Fibroblast of skin of right biceps (primary cell): ENCODE results near the gene ZFP64.
A peak's percentile ranks its signal among the peaks of the same experiment; 100 is the strongest.
"Not testable (repeated sequence)": the region's sequence is repeated elsewhere in the genome, so short reads cannot be mapped to it uniquely, and the experiment has no call there.

Experiments
- DNase-seq: peaks from one replicate; pipeline ENCODE4 v3.0.0-alpha.2; 2013

The ZFP64 gene

DNA sequence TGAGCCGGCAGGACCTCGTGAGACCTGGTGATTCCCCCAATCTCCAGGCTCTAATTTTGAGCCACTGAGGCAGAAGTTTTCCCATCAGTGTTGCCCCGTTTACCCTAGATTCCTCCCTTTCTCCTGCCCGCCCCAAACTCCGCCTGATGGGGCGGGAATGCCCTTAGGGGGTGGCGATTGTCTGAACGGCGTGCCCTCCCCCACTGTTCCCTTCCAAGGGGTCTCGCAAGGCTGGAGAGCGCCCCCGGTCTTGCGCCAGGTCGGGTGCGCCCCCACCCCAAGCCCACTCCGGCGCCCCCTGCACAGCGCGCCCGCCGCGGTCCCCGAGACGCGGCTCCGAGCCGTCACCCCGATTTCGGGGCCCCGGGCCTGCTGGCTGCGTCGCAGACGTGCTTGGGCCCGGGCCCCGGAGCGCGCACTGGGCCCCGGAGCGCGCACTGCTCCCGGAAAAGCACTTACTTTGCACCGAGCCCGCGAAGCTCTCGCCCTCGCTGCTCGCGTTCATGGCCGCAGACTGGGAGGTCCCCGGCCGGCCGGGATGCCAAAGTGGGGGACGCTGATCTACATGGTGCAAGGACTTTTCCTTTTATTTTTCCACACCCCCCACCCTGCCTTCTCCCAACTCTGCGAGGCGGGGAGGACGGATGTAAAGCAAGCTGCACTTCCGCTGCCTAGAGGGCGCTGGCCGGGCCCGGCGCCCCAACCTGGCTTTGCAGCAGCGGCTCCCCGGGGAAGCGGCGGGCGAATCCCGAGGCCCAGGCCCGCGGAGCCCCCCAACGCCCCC is at the start of gene ZFP64:
ZFP64 (minus strand) TSS at position 648 of the 784 bp plus-strand sequence; CDS start at position 505, 143 bp downstream.
- peak; percentile 84 for DNase-seq

DNA sequence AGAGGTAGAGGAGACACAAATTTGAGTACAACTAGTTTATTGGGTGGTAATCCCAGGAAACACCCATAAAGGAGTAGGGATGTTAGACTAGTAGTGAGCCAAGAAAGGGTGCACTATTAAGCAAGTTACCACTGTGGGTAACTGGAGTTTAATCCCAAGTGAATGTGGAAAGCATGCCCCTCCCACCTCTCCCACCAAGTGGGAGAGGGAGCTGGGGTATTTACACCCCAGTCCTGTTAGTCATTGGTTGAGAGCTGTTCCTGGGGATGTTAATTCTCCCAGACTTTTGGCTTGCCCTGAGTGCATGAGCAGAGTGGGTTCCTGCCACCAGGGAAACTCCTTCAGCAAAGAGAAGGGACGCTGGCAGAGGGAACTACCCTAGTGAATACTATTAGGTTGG is 49.2 kb upstream of the ZFP64 start:
- DNase-seq: no peak

DNA sequence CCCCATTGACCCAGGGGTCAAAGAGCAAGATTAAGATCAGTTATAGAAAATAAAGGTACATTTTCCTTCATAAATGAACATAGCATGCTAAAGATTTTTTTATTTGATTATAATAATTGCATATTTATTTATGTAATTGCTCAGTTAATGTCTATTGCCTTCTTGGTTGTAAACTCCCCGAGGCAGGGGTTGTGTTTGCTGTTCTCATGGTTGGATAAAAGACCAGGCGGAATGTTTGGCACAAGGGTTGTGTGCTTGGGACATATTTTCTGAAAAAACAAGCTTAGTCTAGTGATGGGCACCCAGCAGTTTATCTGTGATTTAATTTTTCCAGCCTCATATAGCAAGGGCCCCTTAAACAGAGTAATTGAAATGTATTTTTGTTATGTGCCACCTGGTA is 47.5 kb upstream of the ZFP64 start:
- no peak for DNase-seq

DNA sequence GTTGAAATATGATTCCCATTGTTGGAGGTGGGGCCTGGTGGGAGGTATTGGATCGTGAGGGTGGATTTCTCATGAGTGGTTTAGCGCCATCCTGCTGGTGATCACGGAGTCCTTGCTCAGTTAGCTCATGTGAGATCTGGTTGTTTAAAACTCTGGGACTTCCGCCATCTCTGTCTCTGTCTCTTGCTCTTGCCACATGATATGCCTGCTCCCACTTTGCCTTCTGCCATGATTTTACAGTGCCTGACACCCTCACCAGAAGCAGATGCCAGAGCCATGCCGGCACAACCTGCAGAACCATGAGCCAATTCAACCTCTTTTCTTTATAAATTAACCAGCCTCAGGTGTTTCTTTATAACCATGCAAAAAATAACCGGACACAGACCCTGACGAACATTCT is 44.7 kb upstream of the ZFP64 start:
- DNase-seq: no peak

DNA sequence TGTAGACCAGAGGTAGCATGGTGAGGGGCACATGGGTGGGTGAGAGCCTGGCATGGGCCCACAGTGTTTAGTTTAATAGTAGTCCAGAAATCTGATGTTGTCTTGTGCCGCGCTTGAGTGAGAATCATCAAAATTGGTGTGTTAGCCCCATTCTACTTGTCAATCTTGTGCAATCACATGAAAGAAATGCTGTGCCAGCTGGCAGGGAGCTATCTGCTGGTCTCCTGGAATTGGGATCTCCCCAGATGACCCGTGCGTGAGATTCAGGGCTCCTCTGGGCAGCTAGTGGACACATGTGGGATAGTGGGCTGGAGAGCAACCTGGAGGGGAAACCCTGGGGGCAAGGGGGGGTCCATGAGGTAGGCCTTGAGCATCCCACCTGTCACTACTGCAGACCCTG is 43.5 kb upstream of the ZFP64 start:
- DNase-seq: no peak

DNA sequence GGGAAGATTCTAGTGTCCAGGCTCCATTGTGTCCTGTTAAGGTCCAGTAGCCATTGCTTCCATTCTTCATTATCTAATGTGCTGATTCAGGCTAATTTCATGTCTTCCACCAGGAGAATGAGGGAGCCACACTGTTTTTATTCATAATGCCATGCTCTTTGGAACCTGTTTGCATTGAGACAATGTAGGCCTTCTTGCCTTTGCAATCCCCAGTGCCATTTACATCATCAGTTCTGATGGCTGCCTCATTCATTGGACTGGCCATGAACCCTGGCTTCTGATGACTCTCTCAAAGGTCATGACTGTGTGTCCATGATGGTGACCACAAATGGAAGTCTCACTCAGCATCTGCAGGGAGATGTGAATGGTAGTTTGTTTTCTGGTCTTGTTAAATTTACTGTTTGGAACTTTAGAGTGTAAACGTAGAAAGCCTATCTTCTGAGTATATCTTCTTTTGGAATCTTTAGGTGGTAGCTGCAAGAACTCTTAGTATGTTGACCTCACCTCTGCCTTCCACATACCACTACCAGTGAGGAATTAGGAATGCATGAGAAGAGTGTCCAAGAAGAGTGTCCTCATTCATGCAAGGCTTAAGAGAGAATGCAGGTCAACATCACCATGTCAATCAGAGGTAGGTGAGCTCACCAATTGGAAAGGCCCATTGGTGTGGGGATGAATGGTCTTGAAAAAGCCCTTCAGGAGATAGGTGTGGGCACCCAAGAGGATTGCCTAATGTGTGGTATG is 42.9 kb upstream of the ZFP64 start:
- no peak for DNase-seq

DNA sequence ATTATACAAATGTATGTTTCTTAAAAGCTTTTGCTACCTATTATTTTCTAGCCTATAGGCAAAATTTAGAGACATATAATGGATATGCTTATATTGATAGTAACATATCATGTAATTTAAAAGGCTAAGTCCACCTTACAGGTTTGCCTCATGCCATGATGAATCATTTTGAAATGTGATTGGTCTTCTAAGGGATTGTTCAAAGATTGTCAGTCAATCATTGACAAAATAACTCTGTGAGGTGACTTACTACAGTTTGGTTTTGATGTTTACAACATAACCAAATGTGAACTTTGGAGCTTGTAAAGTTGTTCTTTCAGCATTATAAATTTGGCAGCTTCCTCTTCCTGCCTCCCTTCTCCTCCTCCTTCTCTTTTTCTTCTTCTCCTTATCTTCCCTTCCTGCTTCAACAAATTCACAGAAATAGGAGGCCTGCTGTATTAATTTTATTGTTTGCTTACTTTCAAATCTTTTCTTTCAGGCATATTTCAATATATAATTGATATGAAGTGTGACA is 39.7 kb upstream of the ZFP64 start:
- no peak for DNase-seq

DNA sequence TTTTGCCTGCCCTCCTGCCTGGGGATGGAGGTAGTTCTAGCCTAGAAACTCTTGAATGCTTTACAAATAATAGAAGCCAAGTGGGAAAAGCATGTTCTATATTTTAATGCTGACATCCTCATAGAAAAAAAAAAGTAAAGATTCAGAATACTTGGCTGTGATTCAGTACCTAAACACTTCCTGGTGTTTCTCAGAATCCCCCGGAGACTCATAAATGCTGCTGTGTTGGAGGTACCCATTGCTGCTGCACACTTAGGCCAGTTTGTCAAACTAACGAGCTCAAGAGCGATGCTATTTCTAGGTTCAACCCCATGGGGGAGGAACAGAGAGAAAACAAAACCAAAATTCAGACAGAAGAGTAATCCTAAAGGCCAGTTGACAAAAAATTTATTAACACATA is 38.8 kb upstream of the ZFP64 start:
- peak; percentile 91 for DNase-seq

DNA sequence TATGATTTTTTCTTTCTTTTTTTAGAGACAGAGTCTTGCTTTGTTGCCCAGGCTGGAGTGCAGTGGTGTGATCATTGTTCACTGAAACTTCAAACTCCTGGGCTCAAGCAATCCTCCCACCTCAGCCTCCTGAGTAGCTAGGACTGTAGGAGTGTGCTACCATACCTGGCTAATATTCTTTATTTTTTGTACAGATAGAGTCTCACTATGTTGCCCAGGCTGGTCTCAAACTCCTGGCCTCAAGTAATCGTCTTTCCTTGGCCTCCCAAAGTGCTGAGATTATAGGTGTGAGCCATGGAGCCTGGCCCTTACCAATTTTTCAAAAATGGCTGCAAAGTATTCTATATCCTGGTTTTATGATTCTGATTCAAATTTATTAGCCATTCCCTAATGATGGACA is 37.8 kb upstream of the ZFP64 start:
- DNase-seq: not testable (repeated sequence)

DNA sequence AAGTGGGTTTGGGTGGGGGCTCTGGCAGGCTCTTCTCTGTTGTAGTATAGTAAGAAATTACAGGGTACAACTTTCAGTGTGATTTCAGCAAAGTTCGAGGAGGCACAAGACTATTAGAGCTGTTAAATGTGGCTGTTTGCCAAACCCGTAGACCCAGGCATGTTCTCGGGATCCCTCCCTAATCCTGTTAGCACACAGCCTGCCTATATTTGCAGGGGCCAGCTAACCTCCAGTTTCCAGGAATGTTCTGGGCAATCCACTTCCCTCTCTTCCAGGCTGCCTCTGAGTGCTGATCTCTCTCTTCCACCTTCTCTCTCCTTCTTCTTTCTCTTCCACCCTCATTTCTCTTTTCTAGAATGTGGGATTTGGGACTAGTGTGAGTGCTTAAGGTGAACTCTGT is 34.8 kb upstream of the ZFP64 start:
- peak; percentile 4 for DNase-seq

DNA sequence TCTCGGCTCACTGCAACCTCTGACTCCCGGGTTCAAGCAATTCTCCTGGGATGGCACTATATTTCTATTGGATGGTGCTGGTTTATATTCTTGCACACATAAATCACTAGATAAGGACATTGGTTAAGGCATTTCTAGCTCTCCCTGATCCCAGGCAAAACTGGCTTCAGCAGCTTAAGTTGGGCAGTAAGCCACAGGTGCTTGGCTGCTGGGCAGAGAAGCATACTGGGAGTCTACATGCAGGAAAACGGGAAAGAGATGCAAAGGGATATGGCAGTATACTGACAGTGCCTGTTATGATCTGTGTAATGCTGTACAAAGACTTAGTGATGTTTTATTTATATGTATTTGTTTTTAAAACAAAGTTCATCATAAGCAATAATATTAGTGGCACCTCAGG is 33.3 kb upstream of the ZFP64 start:
- DNase-seq: no peak

DNA sequence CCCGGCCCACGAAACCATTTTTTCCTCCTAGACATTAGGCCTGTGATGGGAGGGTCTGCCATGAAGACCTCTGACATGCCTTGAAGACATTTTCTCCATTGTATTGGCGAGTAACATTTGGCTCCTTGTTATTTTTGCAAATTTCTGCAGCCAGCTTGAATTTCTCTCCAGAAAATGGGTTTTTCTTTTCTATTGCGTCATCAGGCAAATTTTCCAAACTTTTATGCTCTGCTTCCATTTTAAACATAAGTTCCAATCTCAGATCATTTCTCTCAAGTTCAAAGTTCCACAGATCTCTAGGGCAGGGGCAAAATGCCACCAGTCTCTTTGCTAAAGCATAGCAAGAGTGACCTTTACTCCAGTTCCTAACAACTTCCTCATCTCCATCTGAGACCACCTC is 29.8 kb upstream of the ZFP64 start:
- not testable (repeated sequence) for DNase-seq

DNA sequence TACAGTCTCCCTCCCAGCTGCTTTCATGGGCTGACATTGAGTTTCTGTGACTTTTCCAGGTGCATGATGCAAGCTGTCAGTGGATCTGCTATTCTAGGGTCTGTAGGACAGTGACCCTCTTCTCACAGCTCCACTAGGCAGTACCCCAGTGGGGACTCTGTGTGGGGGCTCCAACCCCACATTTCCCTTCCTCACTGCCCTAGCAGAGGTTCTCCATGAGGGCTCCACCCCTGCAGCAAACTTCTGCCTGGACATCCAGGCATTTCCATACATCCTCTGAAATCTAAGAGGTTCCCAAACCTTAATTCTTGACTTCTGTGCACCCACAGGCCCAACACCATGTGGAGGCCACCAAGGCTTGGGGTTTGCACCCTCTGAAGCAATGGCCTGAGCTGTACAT is 29.3 kb upstream of the ZFP64 start:
- DNase-seq: not testable (repeated sequence)

DNA sequence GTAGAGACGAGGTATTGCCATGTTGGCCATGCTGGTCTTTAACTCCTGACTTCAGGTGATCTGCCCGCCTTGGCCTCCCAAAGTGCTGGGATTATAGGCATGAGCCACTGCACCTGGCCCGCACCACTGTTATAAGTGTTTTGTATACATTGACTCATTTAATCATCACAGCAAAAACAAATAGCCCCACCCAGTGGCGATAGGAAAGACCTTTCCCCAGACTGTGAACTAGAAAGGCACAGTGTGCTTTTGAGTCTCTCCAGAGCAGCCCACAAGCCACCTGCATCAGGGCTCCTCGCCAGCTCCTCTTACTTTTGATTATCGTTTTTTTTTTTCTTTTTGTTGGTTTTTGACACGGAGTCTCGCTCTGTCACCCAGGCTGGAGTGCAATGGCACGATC is 27.9 kb upstream of the ZFP64 start:
- no peak for DNase-seq

DNA sequence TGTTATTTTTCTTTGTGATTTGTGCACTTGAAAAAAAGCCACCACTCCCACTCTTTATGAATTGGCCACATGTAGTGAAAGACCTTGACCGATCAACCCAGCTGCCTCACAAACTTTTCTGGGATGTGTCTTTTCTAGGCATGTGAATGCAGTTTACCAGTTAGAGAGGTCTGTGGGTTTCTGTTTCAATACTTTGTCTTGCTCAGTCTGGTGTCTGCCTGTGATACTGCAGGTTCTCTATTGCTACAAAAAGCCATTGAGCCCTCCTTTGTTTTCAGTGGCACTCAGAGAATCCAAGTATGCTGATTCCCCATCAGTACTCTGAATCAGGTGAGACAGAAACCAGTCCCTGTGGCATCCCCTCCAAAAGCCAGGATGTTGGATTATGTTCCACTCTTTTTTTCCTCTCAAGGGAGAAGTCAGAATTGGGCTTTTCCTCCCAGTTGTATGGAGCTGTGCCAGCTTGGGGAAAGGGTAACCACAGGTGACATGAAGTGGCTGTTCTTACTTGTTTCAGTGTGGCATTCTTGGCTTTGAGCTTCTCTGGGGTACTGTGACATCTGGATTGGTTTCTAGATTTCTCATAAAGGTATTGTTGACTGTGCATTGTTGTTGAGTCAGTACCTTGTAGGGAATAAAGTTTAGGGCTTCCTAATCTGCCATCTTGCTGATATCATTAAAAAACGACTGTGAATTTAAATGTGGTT is 26.3 kb upstream of the ZFP64 start:
- DNase-seq: no peak

DNA sequence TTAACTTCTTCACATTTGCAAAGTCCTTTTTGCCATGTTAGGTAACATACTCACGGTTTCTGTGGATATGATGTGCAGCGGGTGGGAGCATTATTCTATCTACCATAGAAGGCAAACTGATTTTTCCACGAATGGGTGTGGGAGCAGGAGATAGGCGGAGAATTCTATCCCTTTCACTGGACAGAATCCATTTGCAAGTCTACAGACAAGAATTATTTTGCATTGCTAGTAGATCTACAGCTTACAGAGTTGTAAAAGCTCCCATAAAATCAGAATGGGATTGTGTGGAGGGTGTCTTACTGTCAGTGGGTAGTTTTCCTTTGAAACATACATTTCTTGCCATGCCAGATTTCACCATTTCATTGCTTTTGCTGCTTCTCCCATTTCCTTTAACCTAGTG is 22.4 kb upstream of the ZFP64 start:
- no peak for DNase-seq

DNA sequence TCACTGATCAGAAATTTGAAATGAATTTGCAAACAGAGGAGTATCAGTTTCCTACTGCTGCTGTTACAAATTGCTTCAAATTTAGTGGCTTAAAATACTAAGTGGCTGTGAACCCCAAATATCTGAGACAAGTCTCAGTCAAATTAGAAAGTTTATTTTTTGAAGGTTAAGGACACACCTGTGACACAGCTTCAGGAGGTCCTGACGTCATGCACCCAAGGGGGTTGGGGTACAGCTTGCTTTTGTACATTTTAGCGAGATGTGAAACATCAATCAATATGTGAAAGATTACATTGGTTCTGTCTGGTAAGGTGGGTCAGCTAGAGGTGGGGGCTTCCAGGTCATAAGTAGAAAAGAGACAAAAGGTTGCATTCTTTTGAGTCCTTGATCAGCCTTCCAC is 21.4 kb upstream of the ZFP64 start:
- DNase-seq: no peak

DNA sequence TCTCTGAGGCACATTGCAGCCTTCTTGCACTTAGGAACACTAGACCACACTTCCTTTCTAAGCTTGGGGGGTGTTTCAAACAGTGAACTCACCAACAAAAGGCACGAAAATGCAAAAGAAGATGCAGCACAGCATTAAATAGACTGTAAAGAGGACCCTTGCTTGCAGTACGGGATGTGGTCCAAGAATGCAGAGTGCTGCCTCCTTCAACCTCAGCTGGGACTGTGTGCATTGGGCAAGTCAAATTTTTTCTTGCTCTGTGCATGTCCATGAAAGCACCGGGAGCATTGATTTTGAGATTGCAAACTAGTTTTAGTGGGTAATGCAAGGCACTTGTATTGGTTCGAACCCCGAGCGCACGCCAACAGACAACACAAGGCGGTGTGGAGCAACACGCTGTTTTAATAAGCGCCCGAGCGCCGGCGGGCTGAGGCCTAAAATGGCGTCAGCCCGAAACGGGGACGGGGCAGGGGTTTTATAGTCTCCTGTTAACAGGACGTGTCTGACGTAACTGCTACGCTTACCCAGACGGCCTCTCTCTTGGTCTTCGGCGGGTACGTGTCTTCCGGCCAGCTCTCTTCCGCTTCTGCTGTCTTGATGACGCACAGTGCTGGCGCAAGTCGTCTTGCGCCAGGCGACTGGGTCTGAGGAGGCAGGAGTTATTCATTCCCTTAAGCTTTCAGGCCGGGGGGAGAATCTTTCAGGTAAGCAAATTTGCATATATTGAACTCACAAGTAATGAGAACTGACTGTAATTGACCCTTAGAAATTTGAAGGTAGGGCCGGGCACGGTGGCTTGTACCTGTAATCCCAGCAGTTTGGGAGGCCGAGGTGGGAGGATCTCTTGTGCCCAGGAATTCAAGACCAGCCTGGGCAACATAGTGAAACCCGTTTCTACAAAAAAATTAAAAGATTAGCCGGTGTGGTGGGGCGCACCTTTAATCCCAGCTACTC is 18.7 kb upstream of the ZFP64 start:
- DNase-seq: no peak

DNA sequence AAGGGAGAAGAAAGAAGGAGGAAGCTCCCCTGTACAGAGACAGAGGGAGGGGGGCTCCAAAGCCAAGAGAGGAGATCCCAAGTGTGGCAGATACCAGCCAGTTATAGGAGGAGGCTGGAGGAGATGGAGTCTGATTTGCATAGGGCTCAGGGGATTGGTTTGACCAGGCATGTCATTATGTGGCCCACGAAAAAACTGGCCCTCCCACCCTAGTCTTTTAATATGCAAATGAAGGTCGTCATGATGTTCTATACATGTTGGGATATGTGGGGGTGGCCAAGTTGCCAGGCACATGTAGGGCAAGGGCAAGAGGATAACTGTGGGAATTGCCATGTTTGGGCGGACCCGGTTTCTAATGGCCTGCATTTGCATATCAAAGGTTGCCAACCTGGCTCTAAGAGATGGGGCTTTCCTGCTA is 17.6 kb upstream of the ZFP64 start:
- no peak for DNase-seq

DNA sequence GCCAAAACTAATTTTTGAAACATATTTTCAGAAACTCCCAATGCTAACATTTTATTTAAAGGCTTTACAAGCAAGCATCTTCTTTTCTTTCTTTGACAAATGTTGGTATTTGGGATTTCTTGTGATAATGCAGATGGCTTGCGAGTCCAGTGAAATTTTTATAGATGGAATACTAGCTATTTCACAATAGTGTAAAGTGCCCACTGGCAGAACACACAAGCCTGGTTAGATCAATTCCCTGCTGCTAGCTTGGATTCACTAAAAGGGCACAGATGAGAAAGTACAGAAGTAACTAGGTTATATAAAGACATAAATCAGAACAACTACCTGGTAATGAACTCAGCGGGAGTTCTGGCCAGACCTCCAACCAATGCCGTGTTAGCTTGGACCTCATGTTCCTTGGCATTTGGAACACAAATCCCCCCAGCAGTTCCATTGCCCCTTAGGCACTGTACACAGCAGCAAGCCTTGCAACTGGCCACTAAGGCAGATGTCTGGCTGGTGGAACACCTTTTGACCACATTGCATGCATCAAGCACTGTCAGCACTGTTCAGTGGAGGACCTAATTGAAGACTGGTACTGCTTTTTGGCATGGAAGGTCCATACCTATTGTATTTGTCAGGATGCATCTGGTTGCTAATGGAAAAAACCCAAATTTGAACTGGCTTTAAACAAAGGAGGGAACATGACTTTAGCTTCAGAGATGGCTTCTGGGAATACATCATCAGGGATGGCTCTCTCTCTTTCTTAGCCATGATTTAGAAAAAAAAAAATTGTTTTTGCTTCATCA is 15.6 kb upstream of the ZFP64 start:
- no peak for DNase-seq

DNA sequence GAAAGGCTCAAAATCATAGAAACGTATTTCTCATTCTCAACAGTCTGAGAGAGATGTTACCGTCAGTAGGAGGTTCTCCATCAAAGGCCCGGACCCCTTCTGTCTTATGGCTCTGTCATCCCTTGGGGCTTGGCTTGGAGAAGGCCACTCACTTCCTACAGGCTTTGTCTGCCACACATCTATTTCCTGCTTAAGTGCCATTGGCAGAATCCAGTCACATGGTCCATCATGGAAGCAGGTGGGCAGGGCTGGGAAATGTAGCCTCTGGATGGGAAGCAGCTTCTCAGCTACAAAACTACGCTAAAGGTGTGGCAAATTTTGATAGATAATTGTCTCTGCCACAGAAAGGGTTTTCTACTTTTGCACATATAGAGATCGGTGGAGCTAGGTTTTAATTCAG is 12.6 kb upstream of the ZFP64 start:
- no peak for DNase-seq

DNA sequence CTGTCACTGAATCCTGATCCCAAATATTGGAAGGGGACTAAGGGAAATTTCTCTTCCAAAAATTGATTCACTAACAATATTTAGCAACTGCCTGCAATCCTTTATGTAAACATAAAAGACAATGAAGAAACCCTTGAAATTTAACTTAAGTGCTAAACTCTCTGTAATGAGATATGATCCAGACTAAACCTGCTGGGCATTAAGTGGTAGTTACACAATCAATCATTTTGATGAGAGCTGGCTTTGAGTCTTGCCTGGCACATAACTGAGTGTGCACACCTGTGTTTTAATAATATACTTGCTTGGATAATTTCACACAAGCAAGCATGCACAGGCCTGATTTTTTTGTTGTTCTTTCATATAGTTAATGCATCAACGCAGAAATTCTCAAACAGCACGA is 9.8 kb upstream of the ZFP64 start:
- DNase-seq: no peak
